H9 (cell line): ENCODE results near the gene SHC4. TPM values are rescaled to one million over a fixed set of nuclear protein-coding genes. Genes with fewer than 3 reads are reported as not detected.

Source experiments
- DNase-seq: peaks from one replicate; pipeline ENCODE4 v3.0.0-alpha.2; 2017
- H2AFZ ChIP-seq: one replicate; pipeline ENCODE4 v1.6.1; 2013; ENCODE audit warnings: mild to moderate bottlenecking, low read length, control low read depth, moderate library complexity
- H2AK5ac ChIP-seq: 2 replicates; pipeline ENCODE4 v1.6.1; 2013; ENCODE audit warnings: low read length, control low read depth, mixed read lengths; ENCODE audit not compliant: insufficient read length
- H2BK120ac ChIP-seq: one replicate; pipeline ENCODE4 v1.6.1; 2013; ENCODE audit warnings: low read depth, mild to moderate bottlenecking, low read length, control low read depth, inconsistent platforms; ENCODE audit not compliant: poor library complexity, severe bottlenecking
- H2BK12ac ChIP-seq: 2 replicates; pipeline ENCODE4 v1.6.1; 2013; ENCODE audit warnings: low read length, control low read depth, mixed read lengths, low read depth; ENCODE audit not compliant: insufficient read length
- H2BK15ac ChIP-seq: 2 replicates; pipeline ENCODE4 v1.6.1; 2013; ENCODE audit warnings: low read depth, low read length, control low read depth
- H2BK20ac ChIP-seq: one replicate; pipeline ENCODE4 v1.6.1; 2013; ENCODE audit warnings: low read depth, mild to moderate bottlenecking, low read length, control low read depth, inconsistent platforms; ENCODE audit not compliant: poor library complexity, severe bottlenecking
- H2BK5ac ChIP-seq: 2 replicates; pipeline ENCODE4 v1.6.1; 2013; ENCODE audit warnings: low read length, control low read depth, mixed read lengths; ENCODE audit not compliant: insufficient read length
- H3K14ac ChIP-seq: 2 replicates; pipeline ENCODE4 v1.6.1; 2013; ENCODE audit warnings: low read length, control low read depth; ENCODE audit not compliant: insufficient read depth
- H3K18ac ChIP-seq: 2 replicates; pipeline ENCODE4 v1.6.1; 2013; ENCODE audit warnings: low read depth, mild to moderate bottlenecking, mixed read lengths, low read length, control low read depth; ENCODE audit not compliant: insufficient read length
- H3K23ac ChIP-seq: 2 replicates; pipeline ENCODE4 v1.6.1; 2013; ENCODE audit warnings: low read length, control low read depth, mixed read lengths, low read depth; ENCODE audit not compliant: insufficient read length
- H3K23me2 ChIP-seq: 2 replicates; pipeline ENCODE4 v1.6.1; 2013; ENCODE audit warnings: low read depth, mild to moderate bottlenecking, mixed read lengths, low read length, control low read depth; ENCODE audit not compliant: insufficient read length, poor library complexity, severe bottlenecking
- H3K27ac ChIP-seq: 2 replicates; pipeline ENCODE4 v1.5.1; 2013; ENCODE audit warnings: low read length, control low read depth, mixed read lengths, low read depth; ENCODE audit not compliant: insufficient read length
- H3K27me3 ChIP-seq: 2 replicates; pipeline ENCODE4 v1.6.1; 2013; ENCODE audit warnings: low read length, control low read depth, inconsistent platforms; ENCODE audit not compliant: insufficient read depth
- H3K4ac ChIP-seq: 2 replicates; pipeline ENCODE4 v1.6.1; 2013; ENCODE audit warnings: low read depth, mild to moderate bottlenecking, control low read depth, inconsistent platforms, low read length, moderate library complexity
- H3K4me1 ChIP-seq: 2 replicates; pipeline ENCODE4 v1.6.1; 2013; ENCODE audit warnings: low read length, control low read depth, inconsistent platforms; ENCODE audit not compliant: insufficient read depth
- H3K4me2 ChIP-seq: 2 replicates; pipeline ENCODE4 v1.6.1; 2013; ENCODE audit warnings: low read length, control low read depth, mixed read lengths; ENCODE audit not compliant: insufficient read length, insufficient read depth
- H3K56ac ChIP-seq: 2 replicates; pipeline ENCODE4 v1.6.1; 2013; ENCODE audit warnings: low read depth, mild to moderate bottlenecking, mixed read lengths, low read length, control low read depth; ENCODE audit not compliant: insufficient read length
- H3K79me1 ChIP-seq: 2 replicates; pipeline ENCODE4 v1.6.1; 2013; ENCODE audit warnings: low read depth, mild to moderate bottlenecking, moderate library complexity, low read length, control low read depth, inconsistent platforms; ENCODE audit not compliant: insufficient read depth, poor library complexity, severe bottlenecking
- H3K79me2 ChIP-seq: 2 replicates; pipeline ENCODE4 v1.6.1; 2013; ENCODE audit warnings: low read length, control low read depth, inconsistent platforms; ENCODE audit not compliant: insufficient read depth
- H3K9ac ChIP-seq: 2 replicates; pipeline ENCODE4 v1.6.1; 2013; ENCODE audit warnings: low read length, control low read depth, mixed read lengths; ENCODE audit not compliant: insufficient read length; ENCODE audit errors: extremely low read depth
- H3K9me3 ChIP-seq: one replicate; pipeline ENCODE4 v1.6.1; 2013; ENCODE audit warnings: low read depth, low read length, inconsistent platforms; ENCODE audit not compliant: control insufficient read depth
- H3T11ph ChIP-seq: one replicate; pipeline ENCODE4 v1.6.1; 2013; ENCODE audit warnings: mild to moderate bottlenecking, low read length, control low read depth, inconsistent platforms
- H4K20me1 ChIP-seq: one replicate; pipeline ENCODE4 v1.6.1; 2013; ENCODE audit not compliant: control insufficient read depth, insufficient read length, insufficient read depth
- H4K5ac ChIP-seq: 2 replicates; pipeline ENCODE4 v1.6.1; 2013; ENCODE audit warnings: low read depth, mild to moderate bottlenecking, mixed read lengths, low read length, control low read depth; ENCODE audit not compliant: insufficient read length
- H4K8ac ChIP-seq: replicated peaks from 2 replicates; pipeline ENCODE4 v1.6.1; 2013; ENCODE audit warnings: low read length, control low read depth, mixed read lengths, low read depth; ENCODE audit not compliant: insufficient read length
- H4K91ac ChIP-seq: 2 replicates; pipeline ENCODE4 v1.6.1; 2013; ENCODE audit warnings: low read depth, mild to moderate bottlenecking, moderate library complexity, mixed read lengths, low read length, control low read depth; ENCODE audit not compliant: insufficient read length
- H3K27ac Mint-ChIP-seq, 3 experiments: 2 replicates in 2 of 3; 3 replicates in 1 of 3; pipeline ENCODE4 v1.8.0; 2020 to 2021; ENCODE audit warnings: mixed read lengths in 3 of 3, mild to moderate bottlenecking in 1 of 3, moderate library complexity in 1 of 3
- H3K27me3 Mint-ChIP-seq: 2 replicates; pipeline ENCODE4 v1.8.0; 2021; ENCODE audit warnings: low read depth, mild to moderate bottlenecking, moderate library complexity, mixed read lengths
- H3K36me3 Mint-ChIP-seq, 3 experiments: 2 replicates in 2 of 3; 3 replicates in 1 of 3; pipeline ENCODE4 v1.8.0; 2020 to 2021; ENCODE audit warnings: low read depth in 3 of 3, mixed read lengths in 3 of 3; ENCODE audit not compliant: insufficient read depth in 1 of 3
- H3K4me1 Mint-ChIP-seq, 2 experiments: 2 replicates each; pipeline ENCODE4 v1.8.0; 2020; ENCODE audit warnings: mixed read lengths in 2 of 2
- H3K4me3 Mint-ChIP-seq, 2 experiments: 2 replicates in 1 of 2; 3 replicates in 1 of 2; pipeline ENCODE4 v1.8.0; 2020 to 2021; ENCODE audit warnings: mild to moderate bottlenecking in 2 of 2, mixed read lengths in 2 of 2, moderate library complexity in 1 of 2
- H3K9me3 Mint-ChIP-seq, 2 experiments: 2 replicates in 1 of 2; 3 replicates in 1 of 2; pipeline ENCODE4 v1.8.0; 2020; ENCODE audit warnings: mild to moderate bottlenecking in 2 of 2, mixed read lengths in 2 of 2, moderate library complexity in 1 of 2
- CTCF ChIP-seq: fragments of 200-600 bp; sonication (generic); conservative IDR thresholded peaks from 3 replicates; pipeline ENCODE4 v1.8.0; 2021; ENCODE audit warnings: antibody characterized with exemption, mild to moderate bottlenecking
- whole genome bisulfite sequencing: extraction: QIAGEN DNeasy Blood & Tissue Kit; methylation state at CpG from one replicate; pipeline ENCODE4 v1.1.7; 2013; ENCODE audit warnings: missing lambda C conversion rate, low lambda C conversion rate, mixed read lengths; ENCODE audit not compliant: insufficient read length; ENCODE audit errors: extremely low coverage; 5-methylcytosine and 5-hydroxymethylcytosine counted together
- total RNA-seq: library from RNA; stranded (reverse); gene quantifications from 2 replicates; pipeline ENCODE4 v1.2.1, GENCODE V29; 2021

SHC4 gene
- total RNA-seq, 1 experiment from 2014 or later: 0.26 TPM

- no peaks in the 10 kb centered on the region for H3K9me3 ChIP-seq
- no peak for TF ChIP-seq CTCF
- no CpG with 5 or more reads among the region's 6 CpGs for WGBS
- no peak overlapping the region for H3K4ac ChIP-seq
- H3K56ac ChIP-seq: no peak overlapping the region
- no peak overlapping the region for H2BK12ac ChIP-seq
- no peaks in the 10 kb centered on the region for H3K9me3 Mint-ChIP-seq
- H2BK120ac ChIP-seq: no peak overlapping the region
- H3K36me3 Mint-ChIP-seq: no peaks in the 10 kb centered on the region
- H2BK15ac ChIP-seq: no peak overlapping the region
- H2AK5ac ChIP-seq: no peak overlapping the region
- H4K20me1 ChIP-seq: no peaks in the 10 kb centered on the region
- H4K5ac ChIP-seq: no peak overlapping the region
- no peak overlapping the region for H3T11ph ChIP-seq
- no peak overlapping the region for H3K4me3 Mint-ChIP-seq
- H3K79me1 ChIP-seq: no peaks in the 10 kb centered on the region
- H2AFZ ChIP-seq: no peak overlapping the region
- H3K4me2 ChIP-seq: no peak overlapping the region
- no peak overlapping the region for H3K14ac ChIP-seq
- H3K27ac ChIP-seq: no peak overlapping the region
- H3K27me3 Mint-ChIP-seq: no peaks in the 10 kb centered on the region
- no peak for DNase-seq
- no peak overlapping the region for H3K27ac Mint-ChIP-seq
- no peak overlapping the region for H3K23ac ChIP-seq
- no peaks in the 10 kb centered on the region for H3K27me3 ChIP-seq
- no peak overlapping the region for H2BK5ac ChIP-seq
- no peak overlapping the region for H4K8ac ChIP-seq
- no peak overlapping the region for H3K9ac ChIP-seq
- 0 out of 4 replicates have a peak, but pooled peaks cover 0 to 2% of the 10 kb centered on the region in 2 experiments for H3K4me1 Mint-ChIP-seq
- H4K91ac ChIP-seq: no peak overlapping the region
- H3K4me1 ChIP-seq: no peaks in the 10 kb centered on the region
- H3K79me2 ChIP-seq: no peaks in the 10 kb centered on the region
- no peaks in the 10 kb centered on the region for H3K23me2 ChIP-seq
- H2BK20ac ChIP-seq: no peak overlapping the region
- no peak overlapping the region for H3K18ac ChIP-seq
Measured at GRCh38 chr15:48891232-48891765, 72.4 kb downstream of the SHC4 start.
